Measurements from ENCODE around the gene MAGI1. TPM values are rescaled to one million over a fixed set of nuclear protein-coding genes. Genes with fewer than 3 reads are reported as not detected.

Gene MAGI1
- polyA plus RNA-seq, 1 of the 3 experiments (the other 2 are of a cell fraction): 10.3 TPM

GRCh38 chr3:65348398-65348995 is 690.2 kb downstream of the MAGI1 start:
- Histone ChIP-seq H3K79me2 (ENCODE audit: insufficient read depth) (no peaks in the 10 kb centered on the region), H2AFZ (ENCODE audit: low read depth) (no peak overlapping the region), H3K9ac (no peak overlapping the region), H3K9me2 (no peaks in the 10 kb centered on the region), H3K9me3 (no peaks in the 10 kb centered on the region), H3K36me3 (replicated peaks in 1 of 2; ENCODE audit: control insufficient read depth in 1 of 2, insufficient read depth in 2 of 2, low read length in 1 of 2) (no peaks in the 10 kb centered on the region), H3F3A (replicated peaks; ENCODE audit: insufficient read depth) (no peaks in the 10 kb centered on the region), H3K4me3 (ENCODE audit: low read depth in 2 of 2, low read length in 1 of 2) (no peak overlapping the region), H3K4me1 (ENCODE audit: control insufficient read depth in 1 of 2, insufficient read depth in 2 of 2, low read depth in 1 of 2, low read length in 1 of 2) (no peaks in the 10 kb centered on the region), H3K27ac (ENCODE audit: low read depth in 2 of 2, low read length in 1 of 2) (no peak overlapping the region), H3K27me3 (ENCODE audit: insufficient read depth) (no peaks in the 10 kb centered on the region), H4K20me1 (ENCODE audit: insufficient read depth) (no peaks in the 10 kb centered on the region), H3K4me2 (no peak overlapping the region)
- ChIA-PET POLR2A (no interaction called here), CTCF (interaction anchor here (0.7 kb wide), 1 partner anchor 14 kb away, joined by 3 read pairs; no protein-coding TSS in a partner anchor)
- WGBS (ENCODE audit: low lambda C conversion rate): 73% methylated on average over 3 of the region's 8 CpGs
- TF ChIP-seq NFIC (IDR thresholded peaks at IDR 0.05; ENCODE audit: borderline replicate concordance) (no peak), ELF1 (IDR thresholded peaks at IDR 0.05) (no peak), FOXM1 (IDR thresholded peaks at IDR 0.05; ENCODE audit: low read depth) (no peak), RFX5 (IDR thresholded peaks at IDR 0.05; ENCODE audit: low read length) (no peak), CHD2 (IDR thresholded peaks at IDR 0.05; ENCODE audit: low read length, partially characterized antibody) (no peak), ZBTB33 (IDR thresholded peaks at IDR 0.05; ENCODE audit: borderline replicate concordance, low read depth) (no peak), TAF1 (IDR thresholded peaks at IDR 0.05; ENCODE audit: borderline replicate concordance, low read depth, low read length) (no peak), IRF3 (IDR thresholded peaks at IDR 0.05; ENCODE audit: low read depth, low read length) (no peak), POLR2AphosphoS5 (IDR thresholded peaks at IDR 0.05; ENCODE audit: low read depth, low read length) (no peak)
- no peak for DNase-seq

- TF ChIP-seq CHD2 (IDR thresholded peaks at IDR 0.05; ENCODE audit: low read length, partially characterized antibody) (no peak), FOXM1 (IDR thresholded peaks at IDR 0.05; ENCODE audit: low read depth) (no peak), NRF1 (IDR thresholded peaks at IDR 0.05; ENCODE audit: low read depth, low read length) (no peak), YY1 (IDR thresholded peaks at IDR 0.05; ENCODE audit: low read depth) (no peak), MAX (IDR thresholded peaks at IDR 0.05; ENCODE audit: low read depth) (no peak), TEAD4 (IDR thresholded peaks at IDR 0.05; ENCODE audit: borderline replicate concordance, insufficient read depth) (no peak), USF1 (IDR thresholded peaks at IDR 0.05; ENCODE audit: borderline replicate concordance, low read depth) (no peak), NFIC (IDR thresholded peaks at IDR 0.05; ENCODE audit: borderline replicate concordance) (no peak), IRF3 (IDR thresholded peaks at IDR 0.05; ENCODE audit: low read depth, low read length) (no peak), SMC3 (IDR thresholded peaks at IDR 0.05; ENCODE audit: low read depth, low read length) (no peak), ELF1 (IDR thresholded peaks at IDR 0.05) (no peak)
- 77% methylated on average over 1 of the region's 1 CpG for WGBS (ENCODE audit: low lambda C conversion rate)
- H3K36me3 ChIP-seq (replicated peaks in 1 of 2; ENCODE audit: control insufficient read depth in 1 of 2, insufficient read depth in 2 of 2, low read length in 1 of 2): no peaks in the 10 kb centered on the region
- no peak overlapping the region for H3K9ac ChIP-seq
- H3K79me2 ChIP-seq (ENCODE audit: insufficient read depth): no peaks in the 10 kb centered on the region
- H3K4me1 ChIP-seq (ENCODE audit: control insufficient read depth in 1 of 2, insufficient read depth in 2 of 2, low read depth in 1 of 2, low read length in 1 of 2): no peaks in the 10 kb centered on the region
- ChIA-PET CTCF (interaction anchor here (0.9 kb wide), 1 partner anchor 11 kb away, joined by 3 read pairs; no protein-coding TSS in a partner anchor), POLR2A (no interaction called here)
- no peak overlapping the region for H3K4me2 ChIP-seq
- H3K27me3 ChIP-seq (ENCODE audit: insufficient read depth): no peaks in the 10 kb centered on the region
- no peak overlapping the region for H3K4me3 ChIP-seq (ENCODE audit: low read depth in 2 of 2, low read length in 1 of 2)
- no peak for DNase-seq
- no peaks in the 10 kb centered on the region for H3K9me2 ChIP-seq
- H3K27ac ChIP-seq (ENCODE audit: low read depth in 2 of 2, low read length in 1 of 2): no peak overlapping the region
- H4K20me1 ChIP-seq (ENCODE audit: insufficient read depth): no peaks in the 10 kb centered on the region
- no peaks in the 10 kb centered on the region for H3F3A ChIP-seq (replicated peaks; ENCODE audit: insufficient read depth)
- no peaks in the 10 kb centered on the region for H3K9me3 ChIP-seq
- no peak overlapping the region for H2AFZ ChIP-seq (ENCODE audit: low read depth)
These were observed 691.6 kb downstream of the MAGI1 start for GRCh38 chr3:65347166-65347565.

Data from SK-N-SH (cell line).